NCI-H146 treated with DMSO at 0.1 percent for 48 hours (cell line): ENCODE results near the gene MCM9.
"Not testable (repeated sequence)": the region's sequence is repeated elsewhere in the genome, so short reads cannot be mapped to it uniquely, and the experiment has no call there.

Experiments
- DNase-seq: peaks from one replicate; lab custom pipeline; 2025; ENCODE audit not compliant: unreplicated experiment; lab: John Stamatoyannopoulos, UW

Gene MCM9

GRCh38 chr6:118770835-118771234 is 164.1 kb downstream of the MCM9 start:
- no peak for DNase-seq

GRCh38 chr6:118770112-118770788 is 164.7 kb downstream of the MCM9 start:
- peak; percentile 54 for DNase-seq

- DNase-seq = no peak
Observed at GRCh38 chr6:118768904-118769325, 166.0 kb downstream of the MCM9 start.

- DNase-seq = no peak
Observed at GRCh38 chr6:118768441-118768840, 166.5 kb downstream of the MCM9 start.

GRCh38 chr6:118765316-118765715 is 169.6 kb downstream of the MCM9 start:
- DNase-seq = not testable (repeated sequence)

GRCh38 chr6:118764766-118765165 is 170.2 kb downstream of the MCM9 start:
- no peak for DNase-seq
